DND-41 (cell line): Measurements from ENCODE around the gene TMEM190.

ENCODE experiments used
- EZH2 ChIP-seq: IDR thresholded peaks from 3 replicates; pipeline ENCODE4 v1.6.1; 2012; ENCODE audit warnings: borderline replicate concordance, low read depth, mild to moderate bottlenecking, moderate library complexity, low read length, inconsistent platforms; ENCODE audit not compliant: severe bottlenecking
- TF ChIP-seq, protein P1 (sequence below): IDR thresholded peaks from 2 replicates; pipeline ENCODE4 v1.5.1; 2012; ENCODE audit warnings: borderline replicate concordance, low read length, moderate library complexity, mild to moderate bottlenecking; ENCODE audit not compliant: poor library complexity, severe bottlenecking; ENCODE audit errors: extremely low read depth

- TF ChIP-seq, protein P1, sequence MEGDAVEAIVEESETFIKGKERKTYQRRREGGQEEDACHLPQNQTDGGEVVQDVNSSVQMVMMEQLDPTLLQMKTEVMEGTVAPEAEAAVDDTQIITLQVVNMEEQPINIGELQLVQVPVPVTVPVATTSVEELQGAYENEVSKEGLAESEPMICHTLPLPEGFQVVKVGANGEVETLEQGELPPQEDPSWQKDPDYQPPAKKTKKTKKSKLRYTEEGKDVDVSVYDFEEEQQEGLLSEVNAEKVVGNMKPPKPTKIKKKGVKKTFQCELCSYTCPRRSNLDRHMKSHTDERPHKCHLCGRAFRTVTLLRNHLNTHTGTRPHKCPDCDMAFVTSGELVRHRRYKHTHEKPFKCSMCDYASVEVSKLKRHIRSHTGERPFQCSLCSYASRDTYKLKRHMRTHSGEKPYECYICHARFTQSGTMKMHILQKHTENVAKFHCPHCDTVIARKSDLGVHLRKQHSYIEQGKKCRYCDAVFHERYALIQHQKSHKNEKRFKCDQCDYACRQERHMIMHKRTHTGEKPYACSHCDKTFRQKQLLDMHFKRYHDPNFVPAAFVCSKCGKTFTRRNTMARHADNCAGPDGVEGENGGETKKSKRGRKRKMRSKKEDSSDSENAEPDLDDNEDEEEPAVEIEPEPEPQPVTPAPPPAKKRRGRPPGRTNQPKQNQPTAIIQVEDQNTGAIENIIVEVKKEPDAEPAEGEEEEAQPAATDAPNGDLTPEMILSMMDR: no peak
- TF ChIP-seq EZH2: no peak
These were observed 9.9 kb downstream of the TMEM190 start for GRCh38 chr19:55386493-55386971.
